Thoracic aorta (tissue), 2 donors: ENCODE results near the gene DCLK3. TPM values are rescaled to one million over a fixed set of nuclear protein-coding genes. Genes with fewer than 3 reads are reported as not detected.

Experiments
- ATAC-seq: fragments of 150-250 bp; one replicate; pipeline ENCODE4 v1.8.0; 2017; ENCODE audit warnings: low read depth; ENCODE audit not compliant: insufficient number of reproducible peaks, low FRiP score
- DNase-seq: peaks from one replicate; pipeline ENCODE4 v3.0.0-alpha.2; 2020; ENCODE audit warnings: low spot score
- H3K27ac ChIP-seq, 2 donors: fragments of 200-600 bp; sonication (generic); 1 replicate in 1 of 2; 2 replicates in 1 of 2; pipeline ENCODE4 v1.5.1; 2016; ENCODE audit warnings: mild to moderate bottlenecking in 2 of 2, moderate library complexity in 2 of 2
- H3K27me3 ChIP-seq: fragments of 200-600 bp; sonication (generic); replicated peaks from 2 replicates; pipeline ENCODE4 v1.6.0; 2016; ENCODE audit warnings: mild to moderate bottlenecking; ENCODE audit not compliant: insufficient read depth
- H3K36me3 ChIP-seq: fragments of 200-600 bp; sonication (generic); one replicate; pipeline ENCODE4 v1.5.1; 2016
- H3K4me1 ChIP-seq, 2 donors: fragments of 200-600 bp; sonication (generic); 1 replicate in 1 of 2; 2 replicates in 1 of 2; pipeline versions ENCODE4 v1.5.1 to v1.6.0; 2016; ENCODE audit warnings: low read depth in 2 of 2, mild to moderate bottlenecking in 1 of 2; ENCODE audit not compliant: control insufficient read depth in 1 of 2
- H3K4me3 ChIP-seq: fragments of 200-600 bp; sonication (generic); 2 replicates; pipeline ENCODE4 v1.5.1; 2016; ENCODE audit warnings: mild to moderate bottlenecking
- H3K9me3 ChIP-seq: fragments of 200-600 bp; sonication (generic); 2 replicates; pipeline ENCODE4 v1.5.1; 2016
- CTCF ChIP-seq: fragments of 200-600 bp; sonication (generic); IDR thresholded peaks from one replicate; pipeline ENCODE4 v1.5.1; 2019; ENCODE audit warnings: antibody characterized with exemption
- total RNA-seq, 2 donors: library from RNA; depleted of rRNA; stranded (reverse); fragments of >200 nt; gene quantifications; one replicate each; pipeline versions ENCODE4 v1.1.0 to v1.2.3, GENCODE V29; 2016

The DCLK3 gene
- total RNA-seq, 2 donors from 2014 or later, result 0.14 TPM; not detected in 1

DNA sequence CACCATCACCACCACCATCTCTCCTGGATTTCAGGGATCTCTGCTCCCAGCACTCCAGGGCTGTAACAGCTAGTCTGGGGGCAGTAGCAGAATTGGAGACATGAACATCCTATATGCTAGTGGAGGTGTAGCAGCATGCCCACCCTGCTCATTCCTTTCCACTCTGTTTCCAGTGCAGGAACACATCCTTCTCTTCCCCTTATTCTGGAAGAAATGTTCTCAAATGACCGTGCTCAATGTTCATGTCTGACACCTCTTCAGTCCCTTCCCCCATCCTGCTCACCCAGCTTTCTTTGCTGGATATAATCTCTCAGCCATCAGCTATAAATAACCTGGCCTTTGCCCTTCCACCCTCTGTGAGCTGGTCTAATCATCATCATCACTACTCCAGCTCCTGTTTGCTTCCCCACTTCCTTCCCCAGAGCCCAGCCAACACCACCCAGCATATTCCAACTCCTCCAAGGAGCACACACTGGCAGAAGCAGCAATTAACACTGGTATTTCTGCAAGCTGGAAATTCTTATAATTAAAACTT, 31.1 kb downstream of the DCLK3 start:
- no peak overlapping the region for H3K4me3 ChIP-seq
- no peak for DNase-seq
- TF ChIP-seq CTCF, result no peak
- H3K9me3 ChIP-seq, result no peaks in the 10 kb centered on the region
- no peak overlapping the region for H3K27ac ChIP-seq
- ATAC-seq, result no peak
- no peaks in the 10 kb centered on the region for H3K36me3 ChIP-seq
- no peaks in the 10 kb centered on the region for H3K4me1 ChIP-seq
- H3K27me3 ChIP-seq, result no peaks in the 10 kb centered on the region

DNA sequence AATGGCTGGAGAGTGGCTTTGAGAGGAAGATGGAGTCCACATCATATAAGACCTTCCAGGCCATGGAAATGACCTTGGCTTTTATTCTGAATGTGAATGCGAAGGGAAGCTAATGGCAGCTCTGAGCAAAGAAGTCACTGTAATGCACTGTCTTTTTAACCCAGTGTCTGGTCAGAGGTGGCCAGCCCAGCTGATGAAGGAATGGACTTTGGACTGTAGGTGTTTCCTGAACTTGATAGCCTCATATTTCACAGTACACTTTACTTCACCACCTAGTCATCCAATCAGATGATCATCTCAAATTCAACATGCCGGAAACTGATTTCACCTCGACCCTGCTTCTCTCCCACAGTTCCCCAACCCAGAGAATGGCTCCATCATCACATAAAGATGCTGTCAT, 33.4 kb downstream of the DCLK3 start:
- TF ChIP-seq CTCF, result no peak
- DNase-seq, result no peak
- Histone ChIP-seq H3K4me1 (no peaks in the 10 kb centered on the region), H3K27ac (no peak overlapping the region), H3K9me3 (no peaks in the 10 kb centered on the region), H3K36me3 (no peaks in the 10 kb centered on the region), H3K27me3 (no peaks in the 10 kb centered on the region), H3K4me3 (no peak overlapping the region)
- ATAC-seq, result no peak

GRCh38 chr3:36729204-36730056, 34.9 kb downstream of the DCLK3 start:
- peak; percentile 63 for TF ChIP-seq CTCF
- ATAC-seq, result no peak

DNA sequence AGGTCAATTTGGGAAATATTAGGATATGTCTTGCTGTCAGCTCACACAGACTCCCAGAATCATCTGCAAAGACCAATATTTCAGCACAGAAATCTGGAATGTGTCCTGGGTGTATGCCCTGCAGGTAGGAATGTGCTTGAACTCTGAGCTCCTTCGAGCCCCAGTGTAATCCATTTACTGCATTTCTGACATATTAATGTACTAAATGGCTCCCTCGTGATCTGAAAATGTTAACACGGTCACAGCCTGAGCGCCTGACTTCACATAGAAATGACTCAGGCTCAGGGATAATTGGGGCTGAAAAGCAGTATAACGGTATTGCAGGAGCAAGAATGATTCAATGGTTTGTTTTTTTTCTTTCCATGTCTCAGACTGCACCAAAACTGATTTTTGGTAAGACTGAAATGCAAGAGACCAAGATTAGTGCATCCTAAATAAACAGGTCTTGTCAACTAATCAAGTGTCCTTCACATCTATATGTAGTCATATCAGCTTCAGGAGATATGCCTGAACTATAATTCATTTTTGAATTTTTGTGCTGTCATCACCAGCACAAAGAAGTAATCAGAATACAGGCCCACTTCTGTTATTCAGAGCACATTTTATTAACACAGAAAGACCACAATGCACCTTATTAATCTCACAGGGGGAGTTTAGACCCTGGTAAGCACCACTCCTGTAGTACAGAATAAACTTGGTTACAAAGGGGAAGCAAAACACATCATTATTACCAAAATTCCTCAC, 49.8 kb downstream of the DCLK3 start:
- Histone ChIP-seq H3K27me3 (no peaks in the 10 kb centered on the region), H3K4me1 (no peaks in the 10 kb centered on the region), H3K9me3 (no peaks in the 10 kb centered on the region), H3K27ac (no peak overlapping the region), H3K36me3 (no peaks in the 10 kb centered on the region), H3K4me3 (no peak overlapping the region)
- TF ChIP-seq CTCF, result no peak
- DNase-seq (no peak), ATAC-seq (no peak)

More at GRCh38 chr3:36729204-36730056, 34.9 kb downstream of the DCLK3 start:
- DNase-seq, result no peak
- no peaks in the 10 kb centered on the region for H3K27me3 ChIP-seq
- no peak overlapping the region for H3K27ac ChIP-seq
- no peaks in the 10 kb centered on the region for H3K4me1 ChIP-seq
- no peaks in the 10 kb centered on the region for H3K9me3 ChIP-seq
- no peak overlapping the region for H3K4me3 ChIP-seq
- no peaks in the 10 kb centered on the region for H3K36me3 ChIP-seq

GRCh38 chr3:36713904-36714303, 50.4 kb downstream of the DCLK3 start:
- H3K27me3 ChIP-seq, result no peaks in the 10 kb centered on the region
- no peaks in the 10 kb centered on the region for H3K36me3 ChIP-seq
- H3K9me3 ChIP-seq, result no peaks in the 10 kb centered on the region
- no peak for ATAC-seq
- DNase-seq, result no peak
- H3K4me3 ChIP-seq, result no peak overlapping the region
- H3K27ac ChIP-seq, result no peak overlapping the region
- no peaks in the 10 kb centered on the region for H3K4me1 ChIP-seq
- no peak for TF ChIP-seq CTCF
